DOHH2 (cell line): ENCODE data around the gene QDPR.

Experiments used
- H3F3A ChIP-seq: fragments of 200-600 bp; sonication (generic), shearing (Covaris generic); 2 replicates; pipeline ENCODE4 v1.6.0; 2016; ENCODE audit warnings: antibody characterized with exemption, mild to moderate bottlenecking; ENCODE audit not compliant: control insufficient read depth, insufficient read depth
- H3K27ac ChIP-seq: fragments of 200-600 bp; sonication (generic); 2 replicates; pipeline ENCODE4 v1.5.1; 2014; ENCODE audit warnings: low read depth, mild to moderate bottlenecking, low read length, moderate library complexity
- H3K27me3 ChIP-seq: fragments of 200-600 bp; sonication (generic); 2 replicates; pipeline ENCODE4 v1.6.1; 2014; ENCODE audit warnings: mild to moderate bottlenecking, low read length, mixed read lengths; ENCODE audit not compliant: control insufficient read depth
- H3K36me3 ChIP-seq: fragments of 200-600 bp; sonication (generic); 2 replicates; pipeline ENCODE4 v1.6.1; 2014; ENCODE audit warnings: mild to moderate bottlenecking, low read length, moderate library complexity, mixed read lengths; ENCODE audit not compliant: control insufficient read depth
- H3K4me1 ChIP-seq: fragments of 200-600 bp; sonication (generic); 2 replicates; pipeline ENCODE4 v1.6.1; 2014; ENCODE audit warnings: mild to moderate bottlenecking, low read length, mixed read lengths; ENCODE audit not compliant: control insufficient read depth
- H3K4me2 ChIP-seq: fragments of 200-600 bp; sonication (generic); 2 replicates; pipeline ENCODE4 v1.6.0; 2014; ENCODE audit warnings: mild to moderate bottlenecking, low read length, moderate library complexity
- H3K4me3 ChIP-seq: fragments of 200-600 bp; sonication (generic); 2 replicates; pipeline ENCODE4 v1.5.1; 2014; ENCODE audit warnings: mild to moderate bottlenecking, low read length, mixed read lengths
- H3K79me2 ChIP-seq: fragments of 200-600 bp; sonication (generic); 2 replicates; pipeline ENCODE4 v1.6.1; 2014; ENCODE audit warnings: mild to moderate bottlenecking, low read length, mixed read lengths; ENCODE audit not compliant: control insufficient read depth
- H3K9me2 ChIP-seq: fragments of 200-600 bp; sonication (generic); replicated peaks from 2 replicates; pipeline ENCODE4 v1.6.1; 2014; ENCODE audit warnings: mild to moderate bottlenecking, low read length, mixed read lengths; ENCODE audit not compliant: control insufficient read depth
- H3K9me3 ChIP-seq: fragments of 200-600 bp; sonication (generic); 2 replicates; pipeline ENCODE4 v1.6.1; 2014; ENCODE audit warnings: antibody characterized with exemption, low read length, mixed read lengths; ENCODE audit not compliant: control insufficient read depth, insufficient read depth
- H4K20me1 ChIP-seq: fragments of 200-600 bp; sonication (generic); 2 replicates; pipeline ENCODE4 v1.6.0; 2014; ENCODE audit warnings: low read depth, mild to moderate bottlenecking, antibody characterized with exemption, low read length, moderate library complexity; ENCODE audit not compliant: control insufficient read depth, insufficient read depth
- EZH2phosphoT487 ChIP-seq: fragments of 200-600 bp; sonication (generic); IDR thresholded peaks from 2 replicates; pipeline ENCODE4 v1.6.1; 2017; ENCODE audit warnings: borderline replicate concordance, mild to moderate bottlenecking, antibody characterized with exemption, low read length, moderate library complexity, mixed read lengths
- TF ChIP-seq, protein P1 (sequence below): fragments of 200-600 bp; sonication (generic); IDR thresholded peaks from one replicate; pipeline ENCODE4 v1.5.1; 2014; ENCODE audit warnings: antibody characterized with exemption, mild to moderate bottlenecking, low read depth, low read length; ENCODE audit not compliant: poor library complexity, severe bottlenecking

The QDPR gene

DNA sequence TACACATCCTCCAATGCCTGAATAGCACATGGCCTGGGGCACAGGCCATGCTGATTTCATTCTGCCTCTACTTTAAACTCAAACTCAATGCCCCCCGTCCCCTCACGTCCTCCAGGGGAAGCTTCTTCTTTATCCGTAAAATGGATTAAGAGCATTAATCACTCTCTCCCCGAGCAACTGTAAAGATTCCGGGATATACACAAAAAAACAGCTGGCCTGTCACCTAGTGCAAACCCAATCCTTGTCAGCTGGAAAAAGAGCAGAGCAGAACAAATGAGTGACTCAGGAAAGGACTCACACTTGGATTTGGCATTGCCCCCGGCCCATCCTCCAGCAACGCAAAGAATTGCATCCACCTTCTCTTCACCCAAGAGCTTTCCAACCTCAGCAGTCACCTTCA lies 7.8 kb downstream of the QDPR start:
- no peaks in the 10 kb centered on the region for H3K4me1 ChIP-seq
- no peak overlapping the region for H3K4me3 ChIP-seq
- no peaks in the 10 kb centered on the region for H3F3A ChIP-seq
- no peaks in the 10 kb centered on the region; the same call in 1 of the 2 replicates for H3K79me2 ChIP-seq
- no peak overlapping the region for H3K27ac ChIP-seq
- peaks cover 75% of the 10 kb centered on the region for H3K36me3 ChIP-seq
- H3K9me2 ChIP-seq: no peaks in the 10 kb centered on the region
- H3K9me3 ChIP-seq: no peaks in the 10 kb centered on the region
- H3K27me3 ChIP-seq: no peaks in the 10 kb centered on the region
- H4K20me1 ChIP-seq: no peaks in the 10 kb centered on the region
- TF ChIP-seq, protein P1, sequence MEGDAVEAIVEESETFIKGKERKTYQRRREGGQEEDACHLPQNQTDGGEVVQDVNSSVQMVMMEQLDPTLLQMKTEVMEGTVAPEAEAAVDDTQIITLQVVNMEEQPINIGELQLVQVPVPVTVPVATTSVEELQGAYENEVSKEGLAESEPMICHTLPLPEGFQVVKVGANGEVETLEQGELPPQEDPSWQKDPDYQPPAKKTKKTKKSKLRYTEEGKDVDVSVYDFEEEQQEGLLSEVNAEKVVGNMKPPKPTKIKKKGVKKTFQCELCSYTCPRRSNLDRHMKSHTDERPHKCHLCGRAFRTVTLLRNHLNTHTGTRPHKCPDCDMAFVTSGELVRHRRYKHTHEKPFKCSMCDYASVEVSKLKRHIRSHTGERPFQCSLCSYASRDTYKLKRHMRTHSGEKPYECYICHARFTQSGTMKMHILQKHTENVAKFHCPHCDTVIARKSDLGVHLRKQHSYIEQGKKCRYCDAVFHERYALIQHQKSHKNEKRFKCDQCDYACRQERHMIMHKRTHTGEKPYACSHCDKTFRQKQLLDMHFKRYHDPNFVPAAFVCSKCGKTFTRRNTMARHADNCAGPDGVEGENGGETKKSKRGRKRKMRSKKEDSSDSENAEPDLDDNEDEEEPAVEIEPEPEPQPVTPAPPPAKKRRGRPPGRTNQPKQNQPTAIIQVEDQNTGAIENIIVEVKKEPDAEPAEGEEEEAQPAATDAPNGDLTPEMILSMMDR: no peak
- no peak for TF ChIP-seq EZH2phosphoT487
- H3K4me2 ChIP-seq: no peak overlapping the region

DNA sequence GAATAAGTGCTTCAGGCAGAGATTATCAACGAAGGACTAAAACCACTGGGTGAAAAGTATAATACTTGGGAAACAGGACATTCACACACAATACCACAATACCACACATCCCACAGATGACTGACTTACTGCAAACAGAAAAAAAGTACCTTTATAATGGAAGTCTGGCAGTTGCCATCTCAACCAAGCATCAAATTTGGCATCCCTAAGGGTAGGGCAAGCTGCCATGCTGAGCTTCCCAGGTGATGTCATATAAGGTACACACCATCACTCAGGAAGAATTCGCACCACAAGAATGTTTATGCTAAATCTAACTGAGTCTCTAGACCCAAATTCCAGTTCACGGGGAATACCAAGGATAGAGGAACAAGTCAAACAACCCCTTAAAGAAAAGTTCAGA lies 9.1 kb downstream of the QDPR start:
- Histone ChIP-seq H3K4me3 (no peak overlapping the region), H3F3A (no peaks in the 10 kb centered on the region), H3K9me2 (no peaks in the 10 kb centered on the region), H3K4me1 (no peaks in the 10 kb centered on the region), H4K20me1 (no peaks in the 10 kb centered on the region), H3K4me2 (no peak overlapping the region), H3K27me3 (no peaks in the 10 kb centered on the region), H3K9me3 (no peaks in the 10 kb centered on the region), H3K79me2 (no peaks in the 10 kb centered on the region; the same call in 1 of the 2 replicates), H3K27ac (no peak overlapping the region), H3K36me3 (peaks cover 82% of the 10 kb centered on the region)
- TF ChIP-seq, protein P1: no peak
- TF ChIP-seq EZH2phosphoT487: no peak

DNA sequence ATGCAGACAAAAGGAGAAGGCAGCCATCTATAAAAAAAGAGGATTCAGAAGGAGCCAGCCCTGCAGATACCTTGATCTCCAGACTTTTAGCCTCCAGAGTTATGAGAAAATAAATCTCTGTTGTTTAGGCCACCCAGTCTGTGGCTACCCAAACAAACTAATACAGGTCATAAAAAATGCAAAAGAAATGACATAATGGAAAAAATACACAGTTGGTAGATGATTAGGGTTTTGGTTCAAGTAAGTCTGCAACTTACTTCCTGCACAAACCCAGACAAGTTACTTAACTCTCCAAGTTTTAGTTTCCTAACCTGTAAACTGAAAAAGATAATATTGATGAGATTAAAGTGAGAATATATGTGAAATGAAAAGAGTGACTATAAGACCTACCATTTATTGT lies 11.3 kb downstream of the QDPR start:
- Histone ChIP-seq H3F3A (no peaks in the 10 kb centered on the region), H4K20me1 (no peaks in the 10 kb centered on the region), H3K36me3 (peaks cover 71% of the 10 kb centered on the region), H3K9me3 (no peaks in the 10 kb centered on the region), H3K27ac (no peak overlapping the region), H3K79me2 (no peaks in the 10 kb centered on the region; the same call in 1 of the 2 replicates), H3K4me3 (no peak overlapping the region), H3K27me3 (no peaks in the 10 kb centered on the region), H3K9me2 (no peaks in the 10 kb centered on the region), H3K4me1 (no peaks in the 10 kb centered on the region), H3K4me2 (no peak overlapping the region)
- TF ChIP-seq EZH2phosphoT487: no peak
- TF ChIP-seq, protein P1: no peak
